Activated naive CD8-positive, alpha-beta T cell treated with anti-CD3 and anti-CD28 coated beads for 36 hours (primary cell): ENCODE results near the gene RPS16. TPM values are rescaled to one million over a fixed set of nuclear protein-coding genes. Genes with fewer than 3 reads are reported as not detected.

Experiments
- DNase-seq: peaks from one replicate; pipeline ENCODE4 v3.0.0; 2021
- H3K27ac Mint-ChIP-seq: one replicate; pipeline ENCODE4 v1.8.0; 2022; ENCODE audit warnings: mild to moderate bottlenecking, moderate library complexity, mixed read lengths
- H3K27me3 Mint-ChIP-seq: one replicate; pipeline ENCODE4 v1.8.0; 2022; ENCODE audit warnings: mild to moderate bottlenecking, mixed read lengths
- H3K36me3 Mint-ChIP-seq: one replicate; pipeline ENCODE4 v1.8.0; 2021; ENCODE audit warnings: mild to moderate bottlenecking, mixed read lengths
- H3K4me1 Mint-ChIP-seq: one replicate; pipeline ENCODE4 v1.8.0; 2021; ENCODE audit warnings: mixed read lengths
- H3K4me3 Mint-ChIP-seq: one replicate; pipeline ENCODE4 v1.8.0; 2022; ENCODE audit warnings: mild to moderate bottlenecking, moderate library complexity, mixed read lengths
- H3K9me3 Mint-ChIP-seq: one replicate; pipeline ENCODE4 v1.8.0; 2022; ENCODE audit warnings: mixed read lengths
- total RNA-seq, 2 experiments: library from RNA; stranded (reverse); gene quantifications; one replicate each; pipeline ENCODE4 v1.2.3, GENCODE V29; 2021

Gene RPS16
- total RNA-seq, 2 experiments from 2014 or later = 3,164 to 3,181 TPM

DNA sequence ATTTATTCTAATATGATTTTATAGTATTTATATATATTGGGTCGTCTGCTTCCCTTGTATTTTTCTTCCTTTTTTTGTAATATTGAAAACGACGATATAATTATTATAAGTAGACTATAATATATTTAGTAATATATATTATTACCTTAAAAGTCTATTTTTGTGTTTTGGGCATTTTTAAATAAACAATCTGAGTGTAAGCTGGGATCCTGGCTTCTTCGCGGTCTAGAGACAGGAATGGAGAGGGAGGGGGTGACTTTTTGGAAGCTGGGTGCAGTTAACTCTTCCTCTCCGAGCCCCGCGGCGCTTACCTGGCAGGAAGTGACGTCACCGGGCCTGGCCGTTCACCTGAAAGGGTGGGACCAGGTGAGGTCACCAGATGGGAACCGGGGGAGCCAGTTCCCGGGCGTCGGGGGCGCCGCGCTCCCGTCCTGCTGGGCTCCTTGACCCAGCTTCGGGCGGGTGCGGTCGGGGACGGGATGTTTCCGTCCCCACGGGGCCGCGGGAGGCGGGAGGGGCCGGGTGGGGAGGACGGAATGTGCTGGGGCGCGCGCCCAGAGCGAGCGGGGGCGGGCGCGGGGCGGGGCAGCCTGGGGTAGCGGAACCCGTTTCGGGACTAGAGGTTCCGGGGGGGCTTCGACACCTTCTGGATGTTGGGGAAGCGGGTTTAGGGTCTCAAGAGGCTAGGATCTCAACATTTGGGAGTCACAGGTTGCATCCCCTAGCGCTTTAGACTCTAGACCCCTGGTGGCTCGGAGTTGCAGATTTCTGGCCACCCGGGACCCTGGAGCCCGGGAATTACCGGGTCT, 26.3 kb downstream of the RPS16 start:
- H3K4me3 Mint-ChIP-seq = peak overlapping the region; percentile 95
- no peaks in the 10 kb centered on the region for H3K9me3 Mint-ChIP-seq
- peaks cover 46% of the 10 kb centered on the region for H3K4me1 Mint-ChIP-seq
- peaks cover 18% of the 10 kb centered on the region for H3K36me3 Mint-ChIP-seq
- H3K27me3 Mint-ChIP-seq = peaks cover 4% of the 10 kb centered on the region
- peak; percentile 77 for DNase-seq
- H3K27ac Mint-ChIP-seq = peak overlapping the region; percentile 93

DNA sequence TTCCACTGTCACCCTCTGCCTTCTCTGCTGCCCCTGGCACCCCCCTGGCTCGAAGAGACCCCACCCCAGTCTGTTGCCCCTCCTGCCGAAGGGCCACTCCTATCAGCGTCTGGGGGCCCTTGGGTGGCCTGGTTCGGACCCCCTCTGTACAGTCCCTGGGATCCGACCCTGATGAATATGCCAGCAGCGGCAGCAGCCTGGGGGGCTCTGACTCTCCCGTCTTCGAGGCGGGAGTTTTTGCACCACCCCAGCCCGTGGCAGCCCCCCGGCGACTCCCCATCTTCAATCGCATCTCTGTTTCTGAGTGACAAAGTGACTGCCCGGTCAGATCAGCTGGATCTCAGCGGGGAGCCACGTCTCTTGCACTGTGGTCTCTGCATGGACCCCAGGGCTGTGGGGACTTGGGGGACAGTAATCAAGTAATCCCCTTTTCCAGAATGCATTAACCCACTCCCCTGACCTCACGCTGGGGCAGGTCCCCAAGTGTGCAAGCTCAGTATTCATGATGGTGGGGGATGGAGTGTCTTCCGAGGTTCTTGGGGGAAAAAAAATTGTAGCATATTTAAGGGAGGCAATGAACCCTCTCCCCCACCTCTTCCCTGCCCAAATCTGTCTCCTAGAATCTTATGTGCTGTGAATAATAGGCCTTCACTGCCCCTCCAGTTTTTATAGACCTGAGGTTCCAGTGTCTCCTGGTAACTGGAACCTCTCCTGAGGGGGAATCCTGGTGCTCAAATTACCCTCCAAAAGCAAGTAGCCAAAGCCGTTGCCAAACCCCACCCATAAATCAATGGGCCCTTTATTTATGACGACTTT, 27.1 kb downstream of the RPS16 start:
- no peak for DNase-seq
- Mint-ChIP-seq H3K4me3 (peak overlapping the region; percentile 95), H3K27me3 (peaks cover 4% of the 10 kb centered on the region), H3K4me1 (peaks cover 46% of the 10 kb centered on the region), H3K36me3 (peaks cover 18% of the 10 kb centered on the region), H3K9me3 (no peaks in the 10 kb centered on the region), H3K27ac (peak overlapping the region; percentile 96)

DNA sequence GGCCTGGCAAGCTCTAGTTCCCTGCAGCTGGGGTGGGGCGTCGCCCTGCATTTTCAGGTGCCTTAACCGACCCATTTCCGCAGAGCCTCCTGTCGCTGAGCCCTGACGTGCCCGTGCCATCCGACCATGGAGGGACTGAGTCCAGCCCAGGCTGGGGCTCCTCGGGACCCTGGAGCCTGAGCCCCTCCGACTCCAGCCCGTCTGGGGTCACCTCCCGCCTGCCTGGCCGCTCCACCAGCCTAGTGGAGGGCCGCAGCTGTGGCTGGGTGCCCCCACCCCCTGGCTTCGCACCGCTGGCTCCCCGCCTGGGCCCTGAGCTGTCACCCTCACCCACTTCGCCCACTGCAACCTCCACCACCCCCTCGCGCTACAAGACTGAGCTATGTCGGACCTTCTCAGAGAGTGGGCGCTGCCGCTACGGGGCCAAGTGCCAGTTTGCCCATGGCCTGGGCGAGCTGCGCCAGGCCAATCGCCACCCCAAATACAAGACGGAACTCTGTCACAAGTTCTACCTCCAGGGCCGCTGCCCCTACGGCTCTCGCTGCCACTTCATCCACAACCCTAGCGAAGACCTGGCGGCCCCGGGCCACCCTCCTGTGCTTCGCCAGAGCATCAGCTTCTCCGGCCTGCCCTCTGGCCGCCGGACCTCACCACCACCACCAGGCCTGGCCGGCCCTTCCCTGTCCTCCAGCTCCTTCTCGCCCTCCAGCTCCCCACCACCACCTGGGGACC, 27.9 kb downstream of the RPS16 start:
- no peaks in the 10 kb centered on the region for H3K9me3 Mint-ChIP-seq
- H3K4me3 Mint-ChIP-seq = peak overlapping the region; percentile 95
- peaks cover 46% of the 10 kb centered on the region for H3K4me1 Mint-ChIP-seq
- peak overlapping the region; percentile 96 for H3K27ac Mint-ChIP-seq
- H3K27me3 Mint-ChIP-seq = peaks cover 4% of the 10 kb centered on the region
- peaks cover 18% of the 10 kb centered on the region for H3K36me3 Mint-ChIP-seq
- peak; percentile 71 for DNase-seq

DNA sequence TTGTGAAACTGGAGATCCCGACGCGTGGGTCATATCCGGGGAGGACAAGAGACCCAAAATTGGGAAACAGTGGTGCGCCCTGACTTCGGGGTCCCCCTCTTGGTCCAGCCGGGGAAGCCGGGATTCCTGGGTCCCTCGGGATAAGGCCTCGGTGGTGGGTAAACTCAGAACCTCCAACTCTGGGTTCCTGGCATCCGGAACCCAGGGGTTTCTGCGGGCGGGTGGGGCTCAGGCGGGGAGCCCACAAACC, 28.4 kb downstream of the RPS16 start:
- peaks cover 49% of the 10 kb centered on the region for H3K4me1 Mint-ChIP-seq
- H3K36me3 Mint-ChIP-seq = peaks cover 18% of the 10 kb centered on the region
- H3K4me3 Mint-ChIP-seq = peak overlapping the region; percentile 95
- peak overlapping the region; percentile 96 for H3K27ac Mint-ChIP-seq
- H3K9me3 Mint-ChIP-seq = no peaks in the 10 kb centered on the region
- H3K27me3 Mint-ChIP-seq = peaks cover 4% of the 10 kb centered on the region
- no peak for DNase-seq

DNA sequence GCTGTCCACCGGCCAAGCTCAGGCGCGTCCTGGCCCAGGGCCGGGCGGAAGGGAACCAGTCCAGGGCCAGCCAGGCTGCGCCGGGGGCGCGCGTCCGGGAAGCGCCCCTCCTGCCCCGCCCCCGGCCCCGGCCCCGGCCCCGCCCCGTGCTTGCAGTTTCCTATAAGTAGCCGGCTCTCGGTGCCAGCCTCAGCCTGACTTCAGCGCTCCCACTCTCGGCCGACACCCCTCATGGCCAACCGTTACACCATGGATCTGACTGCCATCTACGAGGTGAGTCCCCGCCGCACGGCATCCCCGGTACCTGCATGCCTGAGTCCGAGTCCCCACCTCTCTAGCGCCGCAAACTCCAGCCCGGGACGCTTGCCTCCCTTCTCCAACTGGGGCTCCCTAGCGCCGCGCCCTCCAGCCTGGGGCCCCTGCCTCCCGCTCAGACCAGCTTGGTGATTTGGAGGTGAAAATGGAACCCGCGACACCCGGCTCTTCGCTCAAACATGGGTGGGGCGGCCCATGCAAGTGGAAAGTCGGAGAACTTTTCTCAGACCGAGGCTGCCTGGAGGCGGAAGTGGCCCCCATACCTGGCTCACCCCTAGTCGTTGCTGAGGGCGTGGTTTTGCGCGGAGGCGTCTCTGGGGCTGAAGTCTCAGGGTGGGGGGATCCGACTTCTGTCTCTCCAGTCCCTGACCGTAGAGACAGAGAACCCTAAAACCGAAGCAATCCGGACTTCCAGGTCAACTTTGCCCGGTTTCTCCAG, 28.9 kb downstream of the RPS16 start, which contains the start of gene ZFP36:
Gene ZFP36 (plus strand): TSS at position 192 of the 754 bp plus-strand sequence. CDS start 58 bp downstream, at position 250.
- Mint-ChIP-seq H3K27me3 (no peaks in the 10 kb centered on the region), H3K9me3 (no peaks in the 10 kb centered on the region), H3K4me3 (peak within 1 kb of the TSS; percentile 95), H3K36me3 (peaks cover 18% of the 10 kb centered on the region), H3K4me1 (peaks cover 50% of the 10 kb centered on the region), H3K27ac (peak within 1 kb of the TSS; percentile 96)
- DNase-seq = peak; percentile 86

DNA sequence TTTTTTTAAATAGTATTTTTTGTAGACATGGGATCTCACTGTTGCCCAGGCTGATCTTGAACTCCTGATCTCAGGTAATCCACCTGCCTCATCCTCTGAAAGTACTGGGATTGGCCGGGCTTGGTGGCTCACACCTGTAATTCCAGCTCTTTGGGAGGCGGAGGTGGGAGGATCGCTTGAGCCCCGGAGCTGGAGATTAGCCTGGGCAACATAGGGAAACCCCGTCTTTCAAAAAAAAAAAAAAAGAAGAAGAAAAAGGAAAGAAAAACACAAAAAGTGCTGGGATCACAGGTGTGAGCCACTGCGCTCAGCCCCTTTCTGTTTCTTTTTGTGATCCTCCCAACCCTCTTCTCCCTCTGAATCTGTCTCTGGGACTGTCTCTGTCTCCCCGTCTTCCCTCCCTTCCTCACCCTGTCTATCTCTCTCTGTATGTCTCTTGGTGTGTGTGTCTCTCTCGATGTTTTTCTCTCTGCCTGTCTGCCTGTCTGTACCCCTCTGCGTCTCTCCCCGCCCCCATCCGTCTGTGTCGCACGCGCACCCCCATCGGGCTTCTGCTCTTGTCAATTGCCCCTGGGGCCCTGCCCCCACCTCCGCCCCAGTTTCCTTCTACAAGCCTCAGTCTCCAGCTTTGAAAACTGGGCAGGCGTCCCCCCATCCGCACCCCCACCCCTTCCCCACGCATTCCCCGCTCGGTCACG, 29.6 kb downstream of the RPS16 start:
- peak overlapping the region; percentile 88 for H3K27ac Mint-ChIP-seq
- no peaks in the 10 kb centered on the region for H3K27me3 Mint-ChIP-seq
- peak; percentile 83 for DNase-seq
- H3K4me1 Mint-ChIP-seq = peaks cover 51% of the 10 kb centered on the region
- H3K4me3 Mint-ChIP-seq = peak overlapping the region; percentile 82
- peaks cover 18% of the 10 kb centered on the region for H3K36me3 Mint-ChIP-seq
- H3K9me3 Mint-ChIP-seq = no peaks in the 10 kb centered on the region

DNA sequence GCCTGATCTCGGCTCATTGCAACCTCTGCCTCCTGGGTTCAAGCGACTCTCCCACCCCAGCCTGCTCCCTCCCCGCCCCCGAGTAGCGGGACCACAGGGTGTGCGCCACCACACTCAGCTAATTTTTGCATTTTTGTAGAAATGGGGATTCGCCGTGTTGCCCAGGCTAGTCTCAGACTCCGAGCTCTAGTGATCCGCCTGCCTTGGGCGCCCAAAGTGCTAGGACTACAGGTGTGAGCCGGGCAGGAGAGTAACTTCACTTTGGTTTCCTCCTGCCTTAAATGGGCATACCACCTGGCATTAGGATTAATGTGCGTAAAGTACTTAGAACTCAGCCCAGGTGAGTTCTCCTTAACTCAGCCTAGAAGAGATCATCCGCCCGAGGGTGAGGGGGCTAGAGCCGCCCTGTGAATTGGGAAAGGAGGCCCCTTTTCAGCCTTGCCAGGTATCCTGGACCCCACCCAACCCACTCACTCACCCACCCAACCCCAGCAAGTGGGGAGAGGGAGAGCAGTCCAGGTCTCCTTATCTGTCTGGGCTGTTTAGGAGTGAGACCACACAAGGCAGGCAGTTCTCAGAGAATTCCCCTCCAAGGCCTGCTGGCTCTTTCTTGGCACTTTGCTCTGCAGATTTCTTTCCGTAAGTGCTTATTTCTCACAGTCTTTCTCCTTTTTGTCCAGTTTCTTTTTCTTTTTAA, 30.3 kb downstream of the RPS16 start:
- peak overlapping the region; percentile 71 for H3K27ac Mint-ChIP-seq
- no peaks in the 10 kb centered on the region for H3K27me3 Mint-ChIP-seq
- H3K4me3 Mint-ChIP-seq = peak overlapping the region; percentile 82
- peaks cover 18% of the 10 kb centered on the region for H3K36me3 Mint-ChIP-seq
- peaks cover 51% of the 10 kb centered on the region for H3K4me1 Mint-ChIP-seq
- DNase-seq = no peak
- H3K9me3 Mint-ChIP-seq = no peaks in the 10 kb centered on the region

DNA sequence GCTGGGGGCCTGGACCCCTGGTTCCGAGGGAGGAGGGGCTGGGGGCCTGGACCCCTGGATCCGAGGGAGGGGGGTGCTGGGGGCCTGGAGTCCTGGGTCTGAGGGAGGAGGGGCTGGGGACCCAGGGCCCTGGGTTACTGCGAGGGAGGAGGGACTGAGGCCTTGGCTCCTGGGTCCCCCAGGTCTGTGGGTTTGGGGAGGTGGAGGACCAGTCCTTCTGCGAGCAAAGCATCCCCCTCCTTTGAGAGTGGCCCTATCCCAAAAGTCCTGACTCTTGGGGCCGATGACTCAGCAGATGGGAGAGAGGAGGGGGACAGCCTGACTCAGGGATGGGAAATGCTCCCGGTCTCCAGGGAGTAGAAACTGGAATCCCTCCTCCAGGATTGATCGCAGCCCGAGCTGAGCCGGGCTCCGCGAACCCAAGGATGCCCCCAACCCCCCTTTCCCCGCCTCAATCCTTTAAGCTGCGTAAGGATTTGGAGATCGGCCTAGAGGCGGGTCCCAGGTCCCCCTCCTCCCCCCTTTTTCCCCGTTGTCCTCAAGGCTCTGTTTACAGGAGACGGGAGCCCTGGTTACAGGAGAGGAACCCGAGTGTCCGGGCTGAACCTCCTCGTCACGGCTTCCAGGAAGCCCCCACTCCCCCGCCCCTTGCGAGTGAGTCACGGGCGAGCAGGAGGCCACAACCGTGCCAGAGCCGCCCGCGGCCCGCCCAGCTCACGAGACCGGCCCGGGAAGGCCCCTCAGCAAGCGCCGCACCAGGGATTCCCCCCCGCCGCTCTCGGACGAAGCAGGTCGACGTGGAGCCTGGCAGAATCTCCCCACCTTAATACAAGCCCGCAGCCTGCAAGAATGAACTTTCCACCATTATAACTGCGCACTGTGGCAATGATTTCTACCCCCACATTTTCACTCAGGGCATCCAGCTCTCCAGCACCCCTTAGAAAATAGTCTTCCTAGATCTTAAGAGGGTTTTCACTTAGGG, 32.1 kb downstream of the RPS16 start:
- Mint-ChIP-seq H3K27me3 (no peaks in the 10 kb centered on the region), H3K27ac (peak overlapping the region; percentile 97), H3K9me3 (peaks cover 1% of the 10 kb centered on the region), H3K36me3 (peaks cover 26% of the 10 kb centered on the region), H3K4me1 (peaks cover 54% of the 10 kb centered on the region), H3K4me3 (peak overlapping the region; percentile 83)
- peak; percentile 97 for DNase-seq

DNA sequence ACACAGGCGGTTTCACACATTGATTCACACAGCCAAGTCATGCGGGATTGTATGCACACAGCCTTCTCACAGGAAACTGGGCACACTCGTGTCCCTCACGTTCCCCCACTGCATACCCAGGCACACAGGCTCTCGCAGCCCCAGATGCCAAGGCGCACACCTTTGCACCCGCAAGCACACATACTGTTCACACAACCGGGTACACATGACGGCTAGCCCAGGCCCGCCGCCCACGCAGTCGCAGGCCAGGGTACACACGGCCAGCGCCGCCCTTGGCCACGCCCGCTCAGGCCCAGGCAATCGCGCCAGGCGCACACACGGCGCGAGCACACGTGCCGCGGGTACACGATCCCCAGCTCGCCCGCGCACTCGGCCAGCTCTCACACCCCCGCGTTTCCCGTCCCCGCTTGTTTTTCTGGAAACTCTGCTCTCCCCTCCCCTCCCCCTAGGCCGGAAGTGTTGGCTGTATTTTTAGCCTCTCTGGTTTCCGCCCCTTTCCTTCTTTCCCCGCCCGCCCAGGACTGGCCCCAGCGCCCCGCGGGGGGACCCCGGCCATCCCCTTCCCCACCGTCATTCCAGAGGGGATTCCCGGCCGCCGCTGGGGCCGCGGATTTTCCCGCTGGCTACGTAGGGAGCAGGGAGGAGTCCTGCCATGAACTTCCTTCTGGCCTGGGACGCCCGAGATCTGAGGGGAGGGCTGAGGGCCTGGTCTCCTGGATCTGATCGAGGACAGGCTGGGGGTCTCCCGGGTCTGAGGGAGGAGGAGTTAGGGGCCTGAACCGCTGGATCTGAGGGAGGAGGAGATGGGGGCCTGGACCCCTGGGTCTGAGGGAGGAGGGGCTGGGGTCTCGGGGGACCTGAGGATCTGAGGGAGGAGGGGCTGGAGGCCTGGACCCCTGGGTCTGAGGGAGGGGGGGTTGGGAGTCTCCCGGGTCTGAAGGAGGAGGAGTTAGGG, 33.1 kb downstream of the RPS16 start:
- peaks cover 59% of the 10 kb centered on the region for H3K4me1 Mint-ChIP-seq
- H3K27ac Mint-ChIP-seq = peak overlapping the region; percentile 97
- DNase-seq = peak; percentile 83
- H3K4me3 Mint-ChIP-seq = peak overlapping the region; percentile 83
- H3K9me3 Mint-ChIP-seq = peaks cover 1% of the 10 kb centered on the region
- peaks cover 17% of the 10 kb centered on the region for H3K36me3 Mint-ChIP-seq
- no peaks in the 10 kb centered on the region for H3K27me3 Mint-ChIP-seq

DNA sequence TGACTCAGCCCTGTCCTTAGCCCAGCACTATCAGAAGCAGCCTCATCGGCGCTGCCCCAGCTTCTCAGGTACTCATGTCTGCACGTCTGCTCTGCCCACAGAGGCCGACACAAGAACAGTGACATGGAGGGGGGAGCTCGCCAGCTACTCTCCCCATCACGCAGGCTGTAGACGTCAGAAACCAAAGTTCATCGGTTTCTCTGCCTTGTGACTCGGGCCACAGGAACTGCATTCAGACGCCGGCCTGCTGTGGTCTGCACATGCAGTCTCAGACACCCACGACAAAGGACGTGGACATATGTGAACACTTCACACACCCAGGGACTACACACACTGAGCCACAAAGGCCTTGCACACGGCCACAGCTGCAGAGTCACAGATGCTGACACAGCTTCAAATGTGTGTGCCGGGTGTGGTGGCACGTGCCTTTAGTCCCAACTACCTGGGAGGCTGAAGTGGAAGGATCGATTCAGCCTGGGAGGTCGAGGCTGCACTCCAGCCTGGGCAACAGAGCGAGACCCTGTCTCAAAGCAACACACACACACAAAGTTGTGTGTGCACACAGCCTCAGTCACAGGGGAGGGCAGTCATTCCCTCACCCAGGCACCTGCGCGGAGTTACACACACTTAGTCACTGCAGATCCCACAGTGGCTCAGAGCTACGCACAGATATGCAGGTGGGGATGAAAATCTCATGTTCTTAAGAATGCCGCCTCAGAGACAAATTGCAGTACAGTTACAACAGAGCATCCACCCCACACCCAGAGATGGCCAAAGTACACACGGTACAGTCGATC, 34.0 kb downstream of the RPS16 start:
- peaks cover 1% of the 10 kb centered on the region for H3K9me3 Mint-ChIP-seq
- H3K27ac Mint-ChIP-seq = peak overlapping the region; percentile 97
- H3K27me3 Mint-ChIP-seq = no peaks in the 10 kb centered on the region

DNA sequence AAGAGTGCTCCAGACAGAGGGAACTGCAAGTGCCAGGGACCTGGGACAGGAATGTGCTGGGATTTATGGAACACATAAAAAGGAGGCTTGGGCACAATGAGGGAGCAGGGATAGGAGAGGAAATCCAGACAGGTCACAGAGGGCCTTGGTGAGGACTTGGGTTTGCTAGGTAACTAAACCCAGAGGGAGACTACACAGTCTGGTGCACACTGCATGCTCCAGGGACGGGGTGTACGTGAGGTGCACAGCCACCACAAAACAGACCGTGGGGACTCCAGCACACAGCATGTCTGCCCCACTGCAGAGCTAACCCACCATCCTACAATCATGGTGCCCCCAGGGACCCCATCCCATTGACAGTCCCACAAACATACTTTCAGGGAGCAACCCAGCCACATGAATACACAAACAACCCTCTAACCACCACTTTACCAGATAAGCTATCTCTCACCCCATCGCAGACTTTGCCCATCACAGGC, 34.6 kb downstream of the RPS16 start:
- Mint-ChIP-seq H3K36me3 (peaks cover 13% of the 10 kb centered on the region), H3K27ac (peak overlapping the region; percentile 97), H3K4me3 (peak overlapping the region; percentile 83), H3K27me3 (no peaks in the 10 kb centered on the region), H3K4me1 (peaks cover 62% of the 10 kb centered on the region), H3K9me3 (peaks cover 1% of the 10 kb centered on the region)
- DNase-seq = no peak

More for the DNA sequence above, 34.0 kb downstream of the RPS16 start:
- peak overlapping the region; percentile 83 for H3K4me3 Mint-ChIP-seq
- peaks cover 13% of the 10 kb centered on the region for H3K36me3 Mint-ChIP-seq
- DNase-seq = peak; percentile 81
- H3K4me1 Mint-ChIP-seq = peaks cover 64% of the 10 kb centered on the region
